Activated naive CD4-positive, alpha-beta T cell treated with anti-CD3 and anti-CD28 coated beads, Interleukin-2, amount 50 U/mL, for 24 hours (primary cell): Measurements from ENCODE around the gene C1orf21.

Experiments used
- H3K27ac Mint-ChIP-seq: one replicate; pipeline ENCODE4 v1.8.0; 2021; ENCODE audit warnings: mild to moderate bottlenecking, mixed read lengths
- H3K27me3 Mint-ChIP-seq: one replicate; pipeline ENCODE4 v1.8.0; 2021; ENCODE audit warnings: mixed read lengths
- H3K36me3 Mint-ChIP-seq: one replicate; pipeline ENCODE4 v1.8.0; 2021; ENCODE audit warnings: mixed read lengths
- H3K4me1 Mint-ChIP-seq: one replicate; pipeline ENCODE4 v1.8.0; 2021; ENCODE audit warnings: mixed read lengths
- H3K4me3 Mint-ChIP-seq: one replicate; pipeline ENCODE4 v1.8.0; 2021; ENCODE audit warnings: mild to moderate bottlenecking, mixed read lengths
- H3K9me3 Mint-ChIP-seq: one replicate; pipeline ENCODE4 v1.8.0; 2021; ENCODE audit warnings: mixed read lengths

Gene C1orf21

GRCh38 chr1:184443201-184443600 is 56.4 kb downstream of the C1orf21 start:
- Mint-ChIP-seq H3K4me3 (no peak overlapping the region), H3K27me3 (no peaks in the 10 kb centered on the region), H3K4me1 (no peaks in the 10 kb centered on the region), H3K9me3 (no peaks in the 10 kb centered on the region), H3K36me3 (no peaks in the 10 kb centered on the region), H3K27ac (no peak overlapping the region)

GRCh38 chr1:184443624-184444023 is 56.8 kb downstream of the C1orf21 start:
- H3K4me3 Mint-ChIP-seq: no peak overlapping the region
- no peaks in the 10 kb centered on the region for H3K9me3 Mint-ChIP-seq
- H3K27ac Mint-ChIP-seq: no peak overlapping the region
- no peaks in the 10 kb centered on the region for H3K4me1 Mint-ChIP-seq
- H3K27me3 Mint-ChIP-seq: no peaks in the 10 kb centered on the region
- no peaks in the 10 kb centered on the region for H3K36me3 Mint-ChIP-seq

DNA sequence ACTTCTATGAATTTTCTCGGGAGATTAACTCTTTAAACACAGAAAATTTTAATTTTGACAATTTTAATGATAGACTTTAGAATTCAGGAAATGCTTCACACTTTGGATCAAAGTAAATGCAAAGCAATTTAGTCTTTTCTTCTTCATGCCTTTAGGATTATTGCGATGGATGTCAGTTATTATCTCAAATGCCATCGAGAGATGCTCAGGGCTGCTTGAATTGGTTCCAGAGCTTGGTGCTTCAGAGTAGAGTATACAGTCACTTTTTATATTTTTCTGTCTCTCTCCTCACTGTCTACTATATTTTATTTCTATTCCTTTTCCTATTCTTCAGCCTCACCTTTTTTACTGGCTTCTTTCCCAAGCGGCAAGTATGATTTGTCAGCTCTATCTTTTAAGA is 59.2 kb downstream of the C1orf21 start:
- Mint-ChIP-seq H3K36me3 (no peaks in the 10 kb centered on the region), H3K27ac (no peak overlapping the region), H3K4me1 (no peaks in the 10 kb centered on the region), H3K4me3 (no peak overlapping the region), H3K9me3 (no peaks in the 10 kb centered on the region), H3K27me3 (no peaks in the 10 kb centered on the region)

DNA sequence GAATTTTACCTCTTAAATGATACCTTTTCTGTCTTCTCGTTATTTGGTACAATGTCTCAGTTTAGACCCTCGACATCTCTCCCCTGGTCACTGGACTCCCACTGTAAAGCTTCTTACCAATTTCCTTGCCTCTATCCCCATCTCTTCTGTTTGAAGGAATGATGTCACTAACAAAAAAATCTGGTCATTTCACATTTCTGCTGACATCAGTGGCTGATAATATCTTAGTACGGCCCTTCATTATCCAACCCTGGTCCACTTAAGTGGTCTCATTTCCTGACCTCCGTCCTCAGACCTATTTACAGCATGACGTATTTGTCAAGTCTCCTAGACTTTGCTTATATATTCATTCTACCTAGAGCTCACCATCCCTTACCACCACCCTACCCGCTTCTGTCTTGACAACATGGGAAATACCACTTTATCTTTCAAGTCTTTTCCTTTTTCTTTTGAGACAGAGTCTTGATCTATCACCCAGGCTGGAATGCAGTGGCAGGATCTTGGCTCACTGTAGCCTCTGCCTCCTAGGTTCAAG is 60.9 kb downstream of the C1orf21 start:
- Mint-ChIP-seq H3K36me3 (no peaks in the 10 kb centered on the region), H3K4me3 (no peak overlapping the region), H3K27ac (no peak overlapping the region), H3K9me3 (no peaks in the 10 kb centered on the region), H3K27me3 (no peaks in the 10 kb centered on the region), H3K4me1 (no peaks in the 10 kb centered on the region)

DNA sequence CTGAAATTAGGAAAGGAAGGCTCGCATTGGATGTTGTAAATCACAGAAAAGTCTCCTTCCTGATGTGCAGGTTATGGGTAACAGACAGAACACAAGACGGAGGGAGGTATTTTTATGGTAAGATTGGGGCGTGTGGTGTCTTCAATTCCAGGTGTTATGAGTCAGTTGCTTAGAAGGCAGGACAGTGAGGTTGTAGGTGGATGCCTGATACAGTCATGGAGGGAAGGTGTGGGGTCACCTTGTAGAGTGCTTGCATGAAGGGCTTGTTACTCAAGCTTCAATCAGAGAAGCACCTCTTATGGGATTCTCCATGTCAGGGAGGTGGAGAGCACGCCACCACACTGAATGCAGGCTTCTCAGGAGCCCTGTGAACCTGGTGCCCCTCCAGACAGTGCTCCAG is 63.1 kb downstream of the C1orf21 start:
- H3K27ac Mint-ChIP-seq: no peak overlapping the region
- H3K27me3 Mint-ChIP-seq: no peaks in the 10 kb centered on the region
- H3K4me3 Mint-ChIP-seq: no peak overlapping the region
- no peaks in the 10 kb centered on the region for H3K9me3 Mint-ChIP-seq
- no peaks in the 10 kb centered on the region for H3K4me1 Mint-ChIP-seq
- H3K36me3 Mint-ChIP-seq: no peaks in the 10 kb centered on the region

GRCh38 chr1:184455786-184456185 is 69.0 kb downstream of the C1orf21 start:
- Mint-ChIP-seq H3K27ac (no peak overlapping the region), H3K4me3 (no peak overlapping the region), H3K36me3 (no peaks in the 10 kb centered on the region), H3K4me1 (no peaks in the 10 kb centered on the region), H3K9me3 (no peaks in the 10 kb centered on the region), H3K27me3 (peaks cover 4% of the 10 kb centered on the region)

DNA sequence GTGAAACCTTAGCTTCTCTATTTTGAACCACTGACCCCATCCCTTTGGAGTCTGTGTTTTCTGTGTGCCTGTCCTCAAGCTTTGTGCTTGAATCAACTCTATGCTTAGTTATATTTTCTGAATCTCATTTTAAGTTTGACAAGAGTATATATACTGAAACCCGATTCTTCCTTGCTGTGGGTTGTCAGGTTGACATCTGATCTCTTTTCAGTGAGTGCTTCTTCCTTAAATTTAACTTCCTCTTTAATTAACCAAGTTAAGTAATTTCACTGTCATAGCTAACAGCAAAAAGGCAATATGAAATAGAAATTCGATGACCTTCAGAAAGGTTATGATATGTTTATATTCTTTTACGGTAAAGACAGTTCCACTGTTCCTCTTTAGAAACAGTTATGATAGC is 69.4 kb downstream of the C1orf21 start:
- Mint-ChIP-seq H3K4me1 (no peaks in the 10 kb centered on the region), H3K9me3 (no peaks in the 10 kb centered on the region)

GRCh38 chr1:184457500-184457899 is 70.7 kb downstream of the C1orf21 start:
- Mint-ChIP-seq H3K9me3 (no peaks in the 10 kb centered on the region), H3K27ac (no peak overlapping the region), H3K4me3 (no peak overlapping the region), H3K4me1 (no peaks in the 10 kb centered on the region), H3K36me3 (no peaks in the 10 kb centered on the region), H3K27me3 (peaks cover 4% of the 10 kb centered on the region)

More for the DNA sequence above, 69.4 kb downstream of the C1orf21 start:
- H3K27ac Mint-ChIP-seq: no peak overlapping the region
- peaks cover 4% of the 10 kb centered on the region for H3K27me3 Mint-ChIP-seq
- H3K4me3 Mint-ChIP-seq: no peak overlapping the region
- H3K36me3 Mint-ChIP-seq: no peaks in the 10 kb centered on the region

GRCh38 chr1:184461321-184461720 is 74.5 kb downstream of the C1orf21 start:
- Mint-ChIP-seq H3K9me3 (no peaks in the 10 kb centered on the region), H3K27ac (no peak overlapping the region), H3K4me1 (no peaks in the 10 kb centered on the region), H3K36me3 (no peaks in the 10 kb centered on the region), H3K4me3 (no peak overlapping the region), H3K27me3 (peaks cover 4% of the 10 kb centered on the region)

- no peaks in the 10 kb centered on the region for H3K4me1 Mint-ChIP-seq
- H3K9me3 Mint-ChIP-seq: no peaks in the 10 kb centered on the region
- H3K27me3 Mint-ChIP-seq: peaks cover 6% of the 10 kb centered on the region
- H3K27ac Mint-ChIP-seq: no peak overlapping the region
- no peaks in the 10 kb centered on the region for H3K36me3 Mint-ChIP-seq
- H3K4me3 Mint-ChIP-seq: no peak overlapping the region
Observed at GRCh38 chr1:184462155-184462554, 75.3 kb downstream of the C1orf21 start.

DNA sequence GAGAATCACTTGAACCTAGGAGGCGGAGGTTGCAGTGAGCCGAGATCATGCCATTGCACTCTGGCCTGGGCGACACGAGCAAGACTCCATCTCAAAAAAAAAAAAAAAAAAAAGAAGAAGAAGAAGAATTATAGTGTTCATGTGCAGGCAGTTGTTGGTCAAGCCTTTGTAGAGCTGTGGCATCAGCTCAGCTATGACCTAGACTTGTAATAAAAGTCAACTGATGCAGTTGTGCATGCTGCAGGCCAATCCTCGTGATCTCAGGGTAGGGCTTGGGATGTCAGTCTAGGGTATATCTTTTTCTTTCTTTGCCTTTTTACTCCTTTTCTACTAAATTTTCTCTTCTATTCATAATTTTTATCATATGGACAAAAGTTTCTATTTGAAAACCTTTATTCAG is 76.2 kb downstream of the C1orf21 start:
- no peaks in the 10 kb centered on the region for H3K4me1 Mint-ChIP-seq
- no peak overlapping the region for H3K4me3 Mint-ChIP-seq
- peaks cover 6% of the 10 kb centered on the region for H3K27me3 Mint-ChIP-seq
- H3K27ac Mint-ChIP-seq: no peak overlapping the region
- H3K36me3 Mint-ChIP-seq: no peaks in the 10 kb centered on the region
- no peaks in the 10 kb centered on the region for H3K9me3 Mint-ChIP-seq

DNA sequence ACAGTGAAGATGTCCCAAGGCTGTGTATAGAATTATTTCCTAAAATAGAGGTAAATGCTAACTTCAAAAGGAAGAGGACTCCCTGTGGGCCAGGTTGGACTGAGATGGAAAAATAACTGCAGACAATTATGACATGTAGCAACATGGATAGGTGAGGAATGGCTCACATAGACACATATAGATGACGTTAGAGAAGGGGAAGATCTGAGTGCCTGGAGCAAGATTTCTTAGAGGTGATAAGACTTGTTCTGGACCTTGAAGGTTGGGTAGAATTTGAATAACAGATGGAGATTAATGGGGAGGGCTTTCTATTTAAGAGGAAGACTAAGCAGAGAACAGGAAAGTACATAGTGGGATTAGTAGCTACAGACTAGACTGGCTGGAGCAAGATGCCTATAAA is 76.9 kb downstream of the C1orf21 start:
- Mint-ChIP-seq H3K27me3 (peaks cover 6% of the 10 kb centered on the region), H3K4me3 (no peak overlapping the region), H3K36me3 (no peaks in the 10 kb centered on the region), H3K4me1 (no peaks in the 10 kb centered on the region), H3K27ac (no peak overlapping the region), H3K9me3 (no peaks in the 10 kb centered on the region)

DNA sequence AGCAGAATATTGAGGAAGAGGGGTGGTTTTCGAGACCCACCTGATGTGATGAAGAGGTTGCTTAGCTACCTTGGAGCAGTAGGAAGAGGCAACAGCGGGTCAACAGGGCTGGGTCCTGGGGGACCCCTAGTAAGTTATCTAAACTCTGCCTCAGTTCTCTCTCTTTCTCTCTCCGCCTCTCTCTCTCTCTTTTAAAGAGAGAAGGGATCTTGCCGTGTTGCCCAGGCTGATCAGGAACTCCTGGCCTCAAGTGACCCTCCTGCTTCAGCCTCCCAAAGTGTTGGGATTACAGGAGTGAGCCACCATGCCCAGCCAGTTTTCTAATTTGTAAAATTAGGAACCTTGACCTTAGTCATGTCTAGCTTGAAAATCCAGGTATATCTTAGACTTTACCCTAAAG is 77.9 kb downstream of the C1orf21 start:
- Mint-ChIP-seq H3K27me3 (peaks cover 6% of the 10 kb centered on the region), H3K9me3 (no peaks in the 10 kb centered on the region), H3K4me3 (no peak overlapping the region), H3K4me1 (no peaks in the 10 kb centered on the region), H3K36me3 (no peaks in the 10 kb centered on the region), H3K27ac (no peak overlapping the region)

DNA sequence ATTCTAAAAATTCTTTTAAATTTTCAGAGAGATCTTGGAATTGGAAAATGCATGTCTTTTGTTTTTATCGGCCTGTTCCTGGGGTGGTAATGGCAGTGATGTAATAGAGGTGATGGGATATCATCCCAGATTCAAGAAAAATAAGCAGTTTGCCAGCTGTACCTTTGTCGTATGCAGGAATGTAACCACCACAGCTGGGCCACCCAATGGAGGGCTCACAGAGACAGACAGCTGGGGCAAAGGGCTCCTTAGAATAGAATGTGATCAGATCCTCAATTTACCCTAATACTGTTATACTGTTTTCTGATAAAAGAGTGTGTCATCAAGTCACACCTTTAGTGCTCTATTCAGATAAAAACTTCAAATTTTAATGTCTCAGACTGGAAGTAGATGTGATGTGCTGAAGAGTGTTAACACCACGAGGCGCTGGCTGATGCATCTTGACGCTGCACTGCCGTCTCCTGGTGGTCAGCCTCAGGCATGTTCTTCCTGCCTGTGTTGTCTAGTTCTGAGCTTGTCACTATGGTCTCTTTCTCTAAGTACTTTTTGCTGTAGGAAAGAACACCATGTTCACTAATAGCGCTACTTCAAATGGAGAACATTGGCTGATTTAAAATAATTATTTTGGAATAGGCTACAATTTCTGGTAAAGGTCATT is 78.8 kb downstream of the C1orf21 start:
- Mint-ChIP-seq H3K4me3 (no peak overlapping the region), H3K27me3 (peaks cover 4% of the 10 kb centered on the region), H3K9me3 (no peaks in the 10 kb centered on the region), H3K4me1 (no peaks in the 10 kb centered on the region), H3K27ac (no peak overlapping the region), H3K36me3 (no peaks in the 10 kb centered on the region)

- no peak overlapping the region for H3K4me3 Mint-ChIP-seq
- no peak overlapping the region for H3K27ac Mint-ChIP-seq
- H3K9me3 Mint-ChIP-seq: no peaks in the 10 kb centered on the region
- H3K4me1 Mint-ChIP-seq: no peaks in the 10 kb centered on the region
- peaks cover 4% of the 10 kb centered on the region for H3K27me3 Mint-ChIP-seq
- H3K36me3 Mint-ChIP-seq: no peaks in the 10 kb centered on the region
Observed at GRCh38 chr1:184467295-184467694, 80.5 kb downstream of the C1orf21 start.

GRCh38 chr1:184469396-184469795 is 82.6 kb downstream of the C1orf21 start:
- Mint-ChIP-seq H3K27me3 (peaks cover 4% of the 10 kb centered on the region), H3K27ac (no peak overlapping the region), H3K36me3 (no peaks in the 10 kb centered on the region), H3K4me3 (no peak overlapping the region), H3K9me3 (no peaks in the 10 kb centered on the region), H3K4me1 (no peaks in the 10 kb centered on the region)

DNA sequence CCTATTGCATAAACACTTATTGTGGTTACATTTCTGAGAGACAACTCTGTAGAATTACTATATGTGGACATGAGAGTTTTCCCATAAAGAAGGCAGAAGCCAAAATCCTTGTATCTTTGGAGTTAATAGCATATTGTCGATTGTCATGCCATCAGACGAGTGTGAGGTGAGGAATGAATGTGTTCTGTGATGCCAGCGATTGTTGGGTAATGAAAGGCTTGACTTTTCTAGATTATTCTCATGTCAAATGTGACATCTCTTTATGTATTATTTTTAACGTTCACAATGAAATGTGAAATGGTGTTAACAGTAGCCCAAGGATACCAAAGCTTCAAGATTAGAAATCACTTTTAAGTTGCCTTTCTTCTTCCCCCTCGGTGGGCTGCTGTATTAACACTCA is 84.9 kb downstream of the C1orf21 start:
- Mint-ChIP-seq H3K27me3 (peaks cover 5% of the 10 kb centered on the region), H3K4me3 (no peak overlapping the region), H3K36me3 (no peaks in the 10 kb centered on the region), H3K9me3 (peaks cover 5% of the 10 kb centered on the region), H3K4me1 (no peaks in the 10 kb centered on the region), H3K27ac (no peak overlapping the region)
